Panc1 (cell line): ENCODE results near the gene ZFP36L1. TPM values are rescaled to one million over a fixed set of nuclear protein-coding genes. Genes with fewer than 3 reads are reported as not detected.

Experiments
- ATAC-seq: fragments of 200-7000 bp; cut with Tn5 transposase; 2 replicates; pipeline ENCODE4 v1.9.1; 2020; ENCODE audit warnings: mild to moderate bottlenecking, moderate library complexity
- BruUV-seq: library from RNA; stranded (reverse); fragments of 400-500 nt; replicated peaks from 2 replicates; lab custom pipeline; 2021; lab: Mats Ljungman, UMichigan
- CTCF ChIA-PET: fragments of 300-600 bp; sonication (Branson Sonifier 250); formaldehyde crosslinking; loops from one replicate; lab custom pipeline; 2022; ENCODE audit warnings: antibody characterized with exemption; lab: Charles Lee
- POLR2A ChIA-PET: fragments of 300-600 bp; sonication (Branson Sonifier 250); formaldehyde crosslinking; loops from one replicate; lab custom pipeline; 2022; ENCODE audit warnings: antibody characterized with exemption; lab: Charles Lee
- DNase-seq: peaks from one replicate; pipeline ENCODE4 v3.0.0-alpha.2; 2010; ENCODE audit warnings: low read depth, low spot score
- H3K27ac ChIP-seq: 2 replicates; pipeline ENCODE4 v1.5.1; 2011; ENCODE audit warnings: mild to moderate bottlenecking, low read length, inconsistent platforms
- H3K27me3 ChIP-seq: fragments of 200-500 bp; sonication (Bioruptor generic); 2 replicates; pipeline ENCODE4 v1.6.0; 2014; ENCODE audit warnings: low read length, inconsistent platforms; ENCODE audit not compliant: control insufficient read depth, insufficient read depth
- H3K36me3 ChIP-seq: fragments of 200-500 bp; sonication (Bioruptor generic); 2 replicates; pipeline ENCODE4 v1.5.1; 2014; ENCODE audit warnings: inconsistent platforms, mild to moderate bottlenecking, low read length, moderate library complexity; ENCODE audit not compliant: control insufficient read depth, insufficient read depth
- H3K4me1 ChIP-seq: 2 replicates; pipeline ENCODE4 v1.5.1; 2011; ENCODE audit warnings: inconsistent platforms, mild to moderate bottlenecking, low read length, moderate library complexity; ENCODE audit not compliant: control insufficient read depth, insufficient read depth
- H3K4me3 ChIP-seq, 2 experiments: 2 replicates each; pipeline ENCODE4 v1.5.1; 2011 to 2012; ENCODE audit warnings: low read depth in 2 of 2, low read length in 2 of 2, mild to moderate bottlenecking in 2 of 2, inconsistent platforms in 1 of 2, moderate library complexity in 1 of 2
- H3K9me3 ChIP-seq: fragments of 200-500 bp; sonication (Bioruptor generic); 2 replicates; pipeline ENCODE4 v1.5.1; 2014; ENCODE audit warnings: low read depth, mild to moderate bottlenecking, inconsistent platforms, low read length, moderate library complexity; ENCODE audit not compliant: control insufficient read depth, insufficient read depth
- CTCF ChIP-seq: fragments of 450-650 bp; IDR thresholded peaks from 2 replicates; pipeline ENCODE4 v1.5.1; 2017; ENCODE audit warnings: mild to moderate bottlenecking
- POLR2AphosphoS5 ChIP-seq: IDR thresholded peaks from 2 replicates; pipeline ENCODE4 v1.6.1; 2012; ENCODE audit warnings: mild to moderate bottlenecking, low read depth, low read length, moderate library complexity
- REST ChIP-seq, 2 experiments: IDR thresholded peaks; 2 replicates each; pipeline ENCODE4 v1.6.1; 2011 to 2012; ENCODE audit warnings: low read depth in 2 of 2, control low read depth in 1 of 2, low read length in 1 of 2, mild to moderate bottlenecking in 1 of 2, moderate library complexity in 1 of 2; ENCODE audit not compliant: insufficient read depth in 1 of 2
- SIN3A ChIP-seq: IDR thresholded peaks from 2 replicates; pipeline ENCODE4 v1.6.1; 2012; ENCODE audit warnings: low read depth, mild to moderate bottlenecking, low read length, moderate library complexity, borderline replicate concordance; ENCODE audit not compliant: insufficient read depth
- TCF7L2 ChIP-seq: IDR thresholded peaks from 2 replicates; pipeline ENCODE4 v1.6.1; 2011; ENCODE audit warnings: mild to moderate bottlenecking, low read depth, low read length, inconsistent platforms
- in situ Hi-C: cut with HindIII; loops from 2 replicates; pipeline ENCODE4 v1.10.0; 2016; ENCODE audit warnings: low sequenced_read_pairs, low pct_unique_long_range_greater_than_20kb
- intact Hi-C: fragments of 100-400 bp; cut with micrococcal nuclease; formaldehyde crosslinking; loops from one replicate; pipeline ENCODE4 v1.10.0; 2022; ENCODE audit not compliant: unreplicated experiment
- total RNA-seq: library from RNA; stranded (reverse); gene quantifications from one replicate; pipeline ENCODE4 v1.2.1, GENCODE V29; 2021; ENCODE audit not compliant: unreplicated experiment

ZFP36L1 gene
- total RNA-seq, 1 experiment from 2014 or later, result 84.9 TPM

- no peaks in the 10 kb centered on the region for H3K36me3 ChIP-seq
- H3K27me3 ChIP-seq, result no peaks in the 10 kb centered on the region
- DNase-seq (no peak), ATAC-seq (no peak)
- H3K9me3 ChIP-seq, result peaks cover 3% of the 10 kb centered on the region; the same call in 1 of the 2 replicates
- peaks cover 3% of the 10 kb centered on the region for H3K4me1 ChIP-seq
- CTCF ChIA-PET, result interaction anchor here (1.2 kb wide), 1 partner anchor 531 kb away, joined by 3 read pairs; no protein-coding TSS in a partner anchor
- no TSS peak for BruUV-seq
- H3K27ac ChIP-seq, result no peak overlapping the region
- H3K4me3 ChIP-seq, result no peak overlapping the region
- POLR2A ChIA-PET, result interaction anchor here (0.6 kb wide), 1 partner anchor 923 kb away, joined by 4 read pairs; no protein-coding TSS in a partner anchor
- intact Hi-C loops, result loop anchor here (10.0 kb wide), 1 partner anchor 185 kb away; no protein-coding TSS in a partner anchor
- TF ChIP-seq POLR2AphosphoS5, result no peak
- TF ChIP-seq REST (IDR thresholded peaks at IDR 0.05; ENCODE audit: insufficient read depth in 1 of 2, low read depth in 2 of 2, low read length in 1 of 2), result no peak
- no peak for TF ChIP-seq SIN3A
- TF ChIP-seq TCF7L2, result no peak
- no peak for TF ChIP-seq CTCF
- in situ Hi-C loops, result no loop called here
Observed at GRCh38 chr14:68779761-68780323, 13.0 kb downstream of the ZFP36L1 start.

- no peak overlapping the region for H3K27ac ChIP-seq
- ChIA-PET CTCF (interaction anchor here (0.6 kb wide), 1 partner anchor 15 kb away, joined by 4 read pairs; no protein-coding TSS in a partner anchor), POLR2A (no interaction called here)
- peaks cover 3% of the 10 kb centered on the region for H3K4me1 ChIP-seq
- no peaks in the 10 kb centered on the region for H3K27me3 ChIP-seq
- in situ Hi-C loops (no loop called here), intact Hi-C loops (no loop called here)
- H3K36me3 ChIP-seq, result no peaks in the 10 kb centered on the region
- BruUV-seq, result no TSS peak
- DNase-seq, result no peak
- peaks cover 3% of the 10 kb centered on the region; the same call in 1 of the 2 replicates for H3K9me3 ChIP-seq
- ATAC-seq, result no peak
- no peak for TF ChIP-seq SIN3A
- TF ChIP-seq TCF7L2, result no peak
- no peak for TF ChIP-seq REST (IDR thresholded peaks at IDR 0.05; ENCODE audit: insufficient read depth in 1 of 2, low read depth in 2 of 2, low read length in 1 of 2)
- TF ChIP-seq POLR2AphosphoS5, result no peak
- TF ChIP-seq CTCF, result no peak
- no peak overlapping the region for H3K4me3 ChIP-seq
Observed at GRCh38 chr14:68777644-68778043, 15.2 kb downstream of the ZFP36L1 start.
